ENCODE measurements around the gene LRSAM1.

The LRSAM1 gene

DNA sequence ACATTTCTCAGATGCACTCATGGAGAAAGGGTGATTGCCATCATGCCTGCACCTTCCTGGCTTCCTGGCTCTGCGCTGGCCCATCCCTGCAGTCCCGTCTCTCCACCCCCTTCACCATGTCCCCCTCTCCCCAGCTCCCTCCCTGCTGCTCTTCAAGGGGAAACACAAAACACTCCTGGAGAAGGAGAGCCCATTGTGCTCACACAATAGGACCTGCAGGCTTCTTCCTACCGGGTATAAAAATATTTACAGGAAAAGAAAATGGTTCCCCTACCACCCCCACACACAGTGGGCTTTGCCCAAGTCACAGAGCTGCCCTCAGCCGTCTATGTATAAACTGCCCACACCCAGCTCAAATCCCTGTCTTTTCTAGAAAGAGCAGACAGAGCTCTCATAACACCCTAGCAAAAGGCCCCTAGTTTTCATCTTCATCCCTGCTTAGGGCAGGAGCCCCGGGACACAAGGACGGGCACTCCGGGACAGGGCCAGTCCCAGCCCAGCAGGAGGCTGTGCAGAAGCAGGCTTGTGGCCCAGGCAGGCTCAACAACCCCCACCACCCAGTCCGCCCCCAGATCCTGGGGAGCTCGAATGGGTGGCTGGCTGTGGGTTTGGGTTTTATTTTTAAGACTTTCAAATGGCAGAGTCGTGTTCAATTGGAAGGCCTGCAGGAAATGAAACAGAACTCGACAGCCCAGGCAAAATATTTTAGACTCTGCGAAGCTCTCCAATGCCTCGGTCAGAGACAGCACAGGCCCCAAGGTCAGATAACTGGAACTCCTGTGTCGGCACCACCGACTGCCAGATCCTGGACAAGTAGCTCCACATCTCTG, 77.3 kb downstream of the LRSAM1 start:
- H3K79me2 ChIP-seq (ENCODE audit: control insufficient read depth, insufficient read depth, low read length, unreplicated experiment), result peaks cover 55% of the 10 kb centered on the region
- no peak overlapping the region for H2AFZ ChIP-seq (ENCODE audit: low read length, unreplicated experiment)
- no peak overlapping the region; the same call in 1 of the 2 replicates for H3K27ac ChIP-seq (ENCODE audit: low read depth, low read length)
- no peak overlapping the region for H3K4me3 ChIP-seq (ENCODE audit: low read depth, low read length)
- peaks cover 66% of the 10 kb centered on the region for H3K36me3 ChIP-seq (ENCODE audit: insufficient read depth, low read length)
- no peaks in the 10 kb centered on the region for H3K27me3 ChIP-seq (ENCODE audit: insufficient read depth, low read length)
- peaks cover 15% of the 10 kb centered on the region for H3K4me1 ChIP-seq (ENCODE audit: control insufficient read depth, insufficient read depth, low read length, unreplicated experiment)

DNA sequence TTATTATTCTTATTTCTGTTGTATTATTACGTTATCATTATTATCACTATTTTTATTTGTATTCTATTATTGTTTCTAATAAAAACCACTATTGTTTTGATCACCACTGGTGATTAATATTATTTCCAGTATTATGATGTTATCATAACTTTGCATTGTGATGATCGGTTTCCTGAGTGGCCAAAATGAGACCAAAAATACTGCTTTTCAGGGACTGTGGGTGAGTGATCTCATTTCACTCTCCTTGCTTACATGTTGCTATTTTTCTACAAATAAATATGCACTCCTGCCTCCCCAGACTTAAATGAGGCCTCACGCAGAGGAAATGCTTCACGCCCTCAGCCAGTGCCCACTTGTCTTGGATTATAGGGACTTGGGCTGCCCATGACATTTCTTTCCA, 78.4 kb downstream of the LRSAM1 start:
- Histone ChIP-seq H3K36me3 (ENCODE audit: insufficient read depth, low read length) (peaks cover 61% of the 10 kb centered on the region), H3K27ac (ENCODE audit: low read depth, low read length) (no peak overlapping the region), H3K27me3 (ENCODE audit: insufficient read depth, low read length) (no peaks in the 10 kb centered on the region), H2AFZ (ENCODE audit: low read length, unreplicated experiment) (no peak overlapping the region), H3K4me3 (ENCODE audit: low read depth, low read length) (no peak overlapping the region), H3K4me1 (ENCODE audit: control insufficient read depth, insufficient read depth, low read length, unreplicated experiment) (peaks cover 5% of the 10 kb centered on the region), H3K79me2 (ENCODE audit: control insufficient read depth, insufficient read depth, low read length, unreplicated experiment) (peaks cover 65% of the 10 kb centered on the region)

DNA sequence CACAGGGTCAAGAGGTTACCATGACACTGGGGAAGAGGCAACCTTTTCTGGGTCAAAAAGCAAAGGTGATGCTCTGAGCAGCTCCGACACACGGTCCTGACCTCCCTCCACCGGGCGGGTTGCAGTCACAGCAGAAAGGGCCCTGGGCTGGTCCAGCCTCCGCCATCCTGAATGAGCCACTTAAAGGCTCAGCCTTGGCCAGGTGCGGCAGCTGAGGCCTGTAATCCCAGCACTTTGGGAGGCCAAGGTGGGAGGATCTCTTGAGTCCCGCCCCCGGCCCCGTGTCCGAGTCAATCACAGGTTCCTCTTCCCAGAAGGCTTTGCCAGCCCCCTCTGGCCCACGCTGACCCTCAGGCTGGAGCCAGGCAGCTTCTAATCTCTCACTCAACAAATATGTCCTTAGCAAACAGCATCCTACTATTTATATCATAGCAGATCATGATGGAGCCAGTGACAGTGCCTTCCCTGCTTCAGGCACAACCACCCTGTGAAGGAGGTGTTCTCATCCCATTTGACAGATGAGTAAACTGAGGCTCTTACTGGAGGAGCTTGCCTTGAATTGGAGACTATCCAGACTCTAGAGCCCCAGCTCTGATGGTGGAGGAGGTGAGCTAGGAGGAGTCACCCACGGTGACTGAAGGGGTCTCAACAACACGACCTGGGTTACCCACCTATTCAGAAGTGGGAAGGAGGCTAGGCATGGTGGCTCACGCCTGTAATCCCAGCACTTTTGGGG, 79.1 kb downstream of the LRSAM1 start:
- no peak overlapping the region for H3K4me3 ChIP-seq (ENCODE audit: low read depth, low read length)
- no peak overlapping the region for H3K27ac ChIP-seq (ENCODE audit: low read depth, low read length)
- peaks cover 54% of the 10 kb centered on the region for H3K36me3 ChIP-seq (ENCODE audit: insufficient read depth, low read length)
- no peaks in the 10 kb centered on the region for H3K27me3 ChIP-seq (ENCODE audit: insufficient read depth, low read length)
- H2AFZ ChIP-seq (ENCODE audit: low read length, unreplicated experiment), result no peak overlapping the region
- no peaks in the 10 kb centered on the region for H3K4me1 ChIP-seq (ENCODE audit: control insufficient read depth, insufficient read depth, low read length, unreplicated experiment)
- peaks cover 69% of the 10 kb centered on the region for H3K79me2 ChIP-seq (ENCODE audit: control insufficient read depth, insufficient read depth, low read length, unreplicated experiment)

DNA sequence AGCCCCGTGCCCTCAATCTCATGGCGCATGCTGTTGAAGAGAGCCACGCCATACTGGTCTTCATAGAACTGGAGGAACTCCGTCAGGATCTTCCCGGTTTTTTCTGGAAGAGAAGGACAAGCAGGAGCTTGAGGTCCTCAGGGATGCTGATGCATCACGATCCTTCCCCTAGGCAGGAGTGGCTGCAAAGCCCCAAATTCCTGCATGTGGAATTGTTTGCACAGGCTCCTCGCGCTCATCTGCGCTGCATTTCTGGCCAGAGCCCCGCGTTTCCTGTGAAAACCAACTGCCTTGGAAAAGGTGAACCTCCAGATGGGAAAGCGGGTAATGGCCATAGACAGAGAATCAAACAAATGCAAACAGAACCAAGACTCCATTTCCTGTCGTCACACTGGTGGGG, 80.4 kb downstream of the LRSAM1 start:
- no peak overlapping the region for H2AFZ ChIP-seq (ENCODE audit: low read length, unreplicated experiment)
- peaks cover 8% of the 10 kb centered on the region for H3K4me1 ChIP-seq (ENCODE audit: control insufficient read depth, insufficient read depth, low read length, unreplicated experiment)
- H3K27ac ChIP-seq (ENCODE audit: low read depth, low read length), result no peak overlapping the region
- no peak overlapping the region for H3K4me3 ChIP-seq (ENCODE audit: low read depth, low read length)
- H3K27me3 ChIP-seq (ENCODE audit: insufficient read depth, low read length), result no peaks in the 10 kb centered on the region
- H3K79me2 ChIP-seq (ENCODE audit: control insufficient read depth, insufficient read depth, low read length, unreplicated experiment), result peaks cover 78% of the 10 kb centered on the region
- peaks cover 46% of the 10 kb centered on the region for H3K36me3 ChIP-seq (ENCODE audit: insufficient read depth, low read length)

DNA sequence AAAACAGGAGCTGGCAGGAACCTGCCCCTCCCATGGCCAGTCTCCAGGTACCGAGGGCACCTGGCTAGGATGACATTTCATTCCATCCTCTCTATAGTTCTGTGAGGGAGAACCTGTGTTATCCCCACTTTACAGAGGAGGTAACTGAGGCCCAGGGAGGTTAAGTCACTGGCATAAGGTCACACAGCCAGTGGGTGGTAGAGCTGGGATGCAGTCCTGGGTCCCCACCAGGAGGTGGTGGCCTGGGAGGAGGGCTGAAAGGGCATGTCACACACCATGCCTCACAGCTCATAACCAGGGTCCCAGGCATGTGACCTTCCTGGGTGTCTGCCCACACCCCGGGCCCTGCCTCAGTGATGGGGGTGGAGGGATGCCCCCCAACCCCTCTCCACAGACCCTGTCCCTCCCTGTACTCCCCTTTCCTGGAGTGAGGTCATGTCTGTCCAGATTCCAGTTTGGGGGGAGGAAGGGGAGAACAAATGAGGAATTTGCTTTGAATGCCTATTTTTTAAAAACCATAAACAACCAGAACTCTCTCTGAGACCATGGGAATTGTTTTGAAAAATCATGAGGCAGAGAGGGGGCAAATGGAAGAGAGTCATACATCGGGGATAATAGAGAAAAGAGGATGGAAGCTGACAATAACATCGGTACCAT, 83.1 kb downstream of the LRSAM1 start:
- Histone ChIP-seq H3K36me3 (ENCODE audit: insufficient read depth, low read length) (peaks cover 24% of the 10 kb centered on the region), H3K79me2 (ENCODE audit: control insufficient read depth, insufficient read depth, low read length, unreplicated experiment) (peaks cover 83% of the 10 kb centered on the region), H3K4me1 (ENCODE audit: control insufficient read depth, insufficient read depth, low read length, unreplicated experiment) (peaks cover 33% of the 10 kb centered on the region), H3K27ac (ENCODE audit: low read depth, low read length) (peak overlapping the region; percentile 35; the same call in 1 of the 2 replicates), H2AFZ (ENCODE audit: low read length, unreplicated experiment) (no peak overlapping the region), H3K27me3 (ENCODE audit: insufficient read depth, low read length) (no peaks in the 10 kb centered on the region), H3K4me3 (ENCODE audit: low read depth, low read length) (no peak overlapping the region)

DNA sequence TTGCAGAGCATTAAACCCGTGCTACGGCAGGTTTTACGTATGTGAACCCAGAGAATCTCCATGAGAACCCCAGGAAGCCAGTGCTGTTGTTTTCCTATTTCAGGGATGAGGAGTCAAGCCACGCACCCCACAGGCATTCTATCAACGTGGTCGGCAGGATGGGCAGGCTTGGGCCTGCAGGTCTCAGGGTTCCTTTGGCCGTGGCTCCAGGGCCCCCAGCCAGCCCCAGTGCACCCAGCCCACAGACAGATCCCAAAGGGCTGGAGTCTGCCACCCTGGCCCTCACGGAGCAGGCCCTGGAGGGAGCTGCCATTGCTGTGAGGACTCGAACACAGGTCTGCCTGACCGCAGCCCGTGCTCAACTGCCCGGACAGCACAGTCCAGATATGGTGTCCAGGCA, 83.6 kb downstream of the LRSAM1 start:
- peaks cover 39% of the 10 kb centered on the region for H3K4me1 ChIP-seq (ENCODE audit: control insufficient read depth, insufficient read depth, low read length, unreplicated experiment)

DNA sequence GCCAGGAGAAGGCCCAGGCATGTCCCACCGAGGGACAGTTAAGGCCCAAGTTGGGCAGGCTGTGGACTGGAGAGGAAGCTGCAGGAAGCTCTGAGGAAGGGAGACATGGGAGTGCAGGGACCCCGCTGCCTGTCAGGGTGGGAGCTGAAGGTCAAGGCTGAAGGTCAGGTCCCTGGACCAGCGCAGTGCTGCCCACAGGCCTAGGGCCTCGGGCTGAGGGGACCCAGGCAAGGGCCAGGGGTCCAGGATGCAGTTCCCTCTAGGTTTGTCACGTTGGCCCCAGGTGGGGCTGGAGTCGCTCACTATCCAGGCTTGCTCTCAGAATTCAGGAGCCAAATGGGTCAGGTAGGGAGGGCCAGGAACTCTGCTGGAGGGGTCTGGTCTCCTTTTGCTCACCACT, 84.1 kb downstream of the LRSAM1 start:
- H3K79me2 ChIP-seq (ENCODE audit: control insufficient read depth, insufficient read depth, low read length, unreplicated experiment), result peaks cover 87% of the 10 kb centered on the region
- H3K27ac ChIP-seq (ENCODE audit: low read depth, low read length), result no peak overlapping the region
- no peaks in the 10 kb centered on the region for H3K27me3 ChIP-seq (ENCODE audit: insufficient read depth, low read length)
- peaks cover 43% of the 10 kb centered on the region for H3K4me1 ChIP-seq (ENCODE audit: control insufficient read depth, insufficient read depth, low read length, unreplicated experiment)
- no peak overlapping the region for H2AFZ ChIP-seq (ENCODE audit: low read length, unreplicated experiment)
- no peak overlapping the region for H3K4me3 ChIP-seq (ENCODE audit: low read depth, low read length)
- peaks cover 18% of the 10 kb centered on the region for H3K36me3 ChIP-seq (ENCODE audit: insufficient read depth, low read length)

More for the DNA sequence above, 83.6 kb downstream of the LRSAM1 start:
- no peak overlapping the region for H3K4me3 ChIP-seq (ENCODE audit: low read depth, low read length)
- peaks cover 23% of the 10 kb centered on the region for H3K36me3 ChIP-seq (ENCODE audit: insufficient read depth, low read length)
- no peak overlapping the region for H2AFZ ChIP-seq (ENCODE audit: low read length, unreplicated experiment)
- no peak overlapping the region for H3K27ac ChIP-seq (ENCODE audit: low read depth, low read length)
- H3K79me2 ChIP-seq (ENCODE audit: control insufficient read depth, insufficient read depth, low read length, unreplicated experiment), result peaks cover 87% of the 10 kb centered on the region
- no peaks in the 10 kb centered on the region for H3K27me3 ChIP-seq (ENCODE audit: insufficient read depth, low read length)

DNA sequence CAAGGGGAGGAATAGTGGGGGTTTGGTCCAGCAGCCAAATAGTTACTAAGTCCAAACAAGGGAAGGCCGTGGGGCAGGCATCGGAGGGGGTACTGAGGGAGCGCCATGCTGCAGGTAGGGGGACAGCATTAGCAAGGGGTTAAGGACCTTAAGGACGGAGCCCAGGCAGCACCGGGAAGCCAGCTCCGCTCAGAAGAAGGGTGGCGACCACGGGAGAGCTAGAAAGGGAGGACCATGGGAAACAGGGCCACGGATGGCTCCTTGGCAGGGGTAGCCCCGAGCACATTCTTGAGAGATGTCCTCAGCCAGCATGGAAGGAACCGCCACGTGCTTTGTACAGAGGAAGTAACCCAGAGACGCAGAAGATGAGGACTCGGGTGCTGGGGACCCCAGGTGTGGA, 84.5 kb downstream of the LRSAM1 start:
- Histone ChIP-seq H3K79me2 (ENCODE audit: control insufficient read depth, insufficient read depth, low read length, unreplicated experiment) (peaks cover 89% of the 10 kb centered on the region), H3K4me3 (ENCODE audit: low read depth, low read length) (no peak overlapping the region), H3K4me1 (ENCODE audit: control insufficient read depth, insufficient read depth, low read length, unreplicated experiment) (peaks cover 48% of the 10 kb centered on the region), H3K27ac (ENCODE audit: low read depth, low read length) (no peak overlapping the region), H3K27me3 (ENCODE audit: insufficient read depth, low read length) (no peaks in the 10 kb centered on the region), H3K36me3 (ENCODE audit: insufficient read depth, low read length) (peaks cover 17% of the 10 kb centered on the region), H2AFZ (ENCODE audit: low read length, unreplicated experiment) (no peak overlapping the region)

DNA sequence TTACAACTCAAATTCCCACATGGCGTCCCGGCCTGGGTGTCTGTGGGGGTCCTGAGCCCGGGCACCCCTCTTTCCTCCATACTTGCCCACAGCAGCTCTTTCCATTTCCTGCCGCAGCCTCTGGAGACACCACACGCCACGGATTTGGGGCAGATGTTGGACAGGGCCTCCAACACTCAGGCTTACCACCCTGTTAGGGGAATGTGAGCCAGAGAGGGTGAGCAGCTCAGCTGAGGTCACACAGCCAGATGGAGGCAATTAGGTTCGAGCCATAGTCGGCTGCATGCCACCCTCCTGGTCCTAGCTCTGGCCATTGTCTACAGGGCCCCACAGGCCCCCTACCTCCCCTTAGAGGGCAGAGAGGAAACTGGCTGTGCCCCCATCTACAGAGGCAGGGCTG, 85.2 kb downstream of the LRSAM1 start:
- Histone ChIP-seq H3K79me2 (ENCODE audit: control insufficient read depth, insufficient read depth, low read length, unreplicated experiment) (peaks cover 94% of the 10 kb centered on the region), H2AFZ (ENCODE audit: low read length, unreplicated experiment) (no peak overlapping the region), H3K4me1 (ENCODE audit: control insufficient read depth, insufficient read depth, low read length, unreplicated experiment) (peaks cover 54% of the 10 kb centered on the region), H3K36me3 (ENCODE audit: insufficient read depth, low read length) (peaks cover 16% of the 10 kb centered on the region), H3K27me3 (ENCODE audit: insufficient read depth, low read length) (no peaks in the 10 kb centered on the region), H3K27ac (ENCODE audit: low read depth, low read length) (peak overlapping the region; percentile 92; the same call in 1 of the 2 replicates), H3K4me3 (ENCODE audit: low read depth, low read length) (no peak overlapping the region)

DNA sequence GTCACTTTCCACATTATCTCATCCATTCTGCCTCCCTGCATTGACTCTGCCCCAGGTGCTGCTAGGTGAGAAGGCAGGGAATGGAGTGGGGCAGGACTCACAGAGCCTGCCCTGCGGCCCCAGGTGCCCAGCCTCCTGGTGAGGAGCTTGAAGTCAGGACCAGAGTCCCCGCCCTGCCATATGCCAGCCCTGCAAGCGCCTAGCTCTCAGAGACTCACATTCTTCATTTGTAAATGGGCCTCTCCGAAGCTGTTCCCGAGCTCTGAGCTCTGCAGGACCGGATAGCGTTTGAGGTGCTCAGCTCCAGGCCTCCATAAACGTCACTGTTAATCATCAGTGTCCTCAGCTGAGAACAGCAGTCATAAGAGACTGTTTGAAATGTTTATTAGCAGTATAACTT, 85.7 kb downstream of the LRSAM1 start:
- Histone ChIP-seq H3K27me3 (ENCODE audit: insufficient read depth, low read length) (no peaks in the 10 kb centered on the region), H3K79me2 (ENCODE audit: control insufficient read depth, insufficient read depth, low read length, unreplicated experiment) (peaks cover 94% of the 10 kb centered on the region), H3K36me3 (ENCODE audit: insufficient read depth, low read length) (peaks cover 10% of the 10 kb centered on the region; the same call in 1 of the 2 replicates), H2AFZ (ENCODE audit: low read length, unreplicated experiment) (no peak overlapping the region), H3K4me1 (ENCODE audit: control insufficient read depth, insufficient read depth, low read length, unreplicated experiment) (peaks cover 59% of the 10 kb centered on the region), H3K27ac (ENCODE audit: low read depth, low read length) (peak overlapping the region; percentile 92), H3K4me3 (ENCODE audit: low read depth, low read length) (no peak overlapping the region)
